NCI-H2081 (cell line): ENCODE data around the gene DCBLD2.

ENCODE experiments used
- DNase-seq, 2 experiments: peaks; one replicate each; lab custom pipeline; 2025; lab: John Stamatoyannopoulos, UW

The DCBLD2 gene

GRCh38 chr3:98791341-98792325, 109.9 kb downstream of the DCBLD2 start:
- DNase-seq, result no peak

- DNase-seq, result no peak
Observed at GRCh38 chr3:98788651-98789050, 112.8 kb downstream of the DCBLD2 start.

GRCh38 chr3:98787181-98787580, 114.3 kb downstream of the DCBLD2 start:
- DNase-seq, result no peak

GRCh38 chr3:98786364-98787006, 115.0 kb downstream of the DCBLD2 start:
- DNase-seq, result no peak

- no peak for DNase-seq
Observed at GRCh38 chr3:98784666-98785600, 116.6 kb downstream of the DCBLD2 start.

- DNase-seq, result no peak
Observed at GRCh38 chr3:98784042-98784441, 117.5 kb downstream of the DCBLD2 start.

- DNase-seq, result no peak
Observed at GRCh38 chr3:98782824-98783500, 118.5 kb downstream of the DCBLD2 start.

GRCh38 chr3:98780343-98780742, 121.2 kb downstream of the DCBLD2 start:
- DNase-seq, result no peak

GRCh38 chr3:98779541-98780335, 121.8 kb downstream of the DCBLD2 start:
- DNase-seq, result no peak

GRCh38 chr3:98778852-98779413, 122.6 kb downstream of the DCBLD2 start:
- no peak for DNase-seq

- DNase-seq, result no peak
Observed at GRCh38 chr3:98778383-98778782, 123.1 kb downstream of the DCBLD2 start.

GRCh38 chr3:98777801-98778220, 123.7 kb downstream of the DCBLD2 start:
- no peak for DNase-seq

- DNase-seq, result no peak
Observed at GRCh38 chr3:98777286-98777685, 124.2 kb downstream of the DCBLD2 start.

- DNase-seq, result no peak
Observed at GRCh38 chr3:98776140-98776493, 125.4 kb downstream of the DCBLD2 start.

- DNase-seq, result no peak
Observed at GRCh38 chr3:98775459-98776139, 125.9 kb downstream of the DCBLD2 start.

GRCh38 chr3:98772022-98772421, 129.5 kb downstream of the DCBLD2 start:
- DNase-seq, result no peak

- DNase-seq, result no peak
Observed at GRCh38 chr3:98770261-98771039, 131.0 kb downstream of the DCBLD2 start.

GRCh38 chr3:98769448-98769847, 132.0 kb downstream of the DCBLD2 start:
- DNase-seq, result no peak

- no peak for DNase-seq
Observed at GRCh38 chr3:98768961-98769360, 132.5 kb downstream of the DCBLD2 start.
